HCT116 (cell line): ENCODE results near the gene CD207. TPM values are rescaled to one million over a fixed set of nuclear protein-coding genes. Genes with fewer than 3 reads are reported as not detected.

Source experiments
- ATAC-seq: fragments of 200-7000 bp; cut with Tn5 transposase; 2 replicates; pipeline ENCODE4 v1.9.1; 2020; ENCODE audit warnings: mild to moderate bottlenecking, moderate library complexity
- BruUV-seq: library from RNA; stranded (reverse); fragments of 400-500 nt; replicated peaks from 2 replicates; lab custom pipeline; 2021; lab: Mats Ljungman, UMichigan
- CTCF ChIA-PET: fragments of 300-600 bp; sonication (Branson Sonifier 250); formaldehyde crosslinking; loops from one replicate; lab custom pipeline; 2021; ENCODE audit warnings: antibody characterized with exemption; lab: Charles Lee
- POLR2A ChIA-PET: fragments of 300-600, 350-600 bp; sonication (Branson Sonifier 250); formaldehyde crosslinking; loops from one replicate; lab custom pipeline; 2021; ENCODE audit warnings: antibody characterized with exemption; lab: Charles Lee
- RAD21 ChIA-PET, 2 experiments: fragments of 300-600 bp; sonication (Branson Sonifier 250); formaldehyde crosslinking; loops; one replicate each; lab custom pipeline; 2023; ENCODE audit warnings: low total read pairs in 2 of 2; ENCODE audit not compliant: uncharacterized antibody in 2 of 2, unreplicated experiment in 2 of 2, low non-redundant PET in 1 of 2; lab: Charles Lee
- DNase-seq: peaks from one replicate; pipeline ENCODE4 v3.0.0-alpha.2; 2010; ENCODE audit warnings: low read depth, low spot score
- H2AFZ ChIP-seq: fragments of 200-600 bp; shearing (Covaris generic), sonication (generic); 2 replicates; pipeline ENCODE4 v1.6.1; 2017; ENCODE audit warnings: low read depth, mixed run types, mixed read lengths, antibody characterized with exemption, low read length; ENCODE audit not compliant: poor library complexity, severe bottlenecking
- H3K27ac ChIP-seq: 2 replicates; pipeline ENCODE4 v1.5.1; 2012; ENCODE audit warnings: low read depth, low read length
- H3K27me3 ChIP-seq: fragments of 200-600 bp; sonication (generic); 2 replicates; pipeline ENCODE4 v1.6.1; 2016; ENCODE audit warnings: mixed run types, low read length, mixed read lengths; ENCODE audit not compliant: insufficient read depth
- H3K36me3 ChIP-seq, 2 experiments: fragments of 200-500 bp in 1 of 2; fragments of 200-600 bp in 1 of 2; sonication (Bioruptor generic) in 1 of 2; sonication (generic) in 1 of 2; 2 replicates each; pipeline versions ENCODE4 v1.5.1 to v1.6.1; 2014 to 2016; ENCODE audit warnings: low read length in 2 of 2, inconsistent platforms in 1 of 2, mixed read lengths in 1 of 2, mixed run types in 1 of 2; ENCODE audit not compliant: insufficient read depth in 2 of 2, control insufficient read depth in 1 of 2
- H3K4me1 ChIP-seq, 2 experiments: fragments of 200-600 bp in 1 of 2; sonication (generic) in 1 of 2; 2 replicates each; pipeline versions ENCODE4 v1.5.1 to v1.6.1; 2012 to 2017; ENCODE audit warnings: low read length in 2 of 2, inconsistent platforms in 1 of 2, mild to moderate bottlenecking in 1 of 2, mixed read lengths in 1 of 2, mixed run types in 1 of 2, moderate library complexity in 1 of 2; ENCODE audit not compliant: insufficient read depth in 2 of 2, control insufficient read depth in 1 of 2
- H3K4me2 ChIP-seq: fragments of 200-600 bp; sonication (generic); 2 replicates; pipeline ENCODE4 v1.6.1; 2017; ENCODE audit warnings: mixed run types, low read length, mixed read lengths
- H3K4me3 ChIP-seq, 2 experiments: fragments of 200-600 bp in 1 of 2; sonication (generic) in 1 of 2; replicated peaks in 1 of 2; 2 replicates each; pipeline ENCODE4 v1.5.1; 2011 to 2016; ENCODE audit warnings: low read length in 2 of 2, control low read depth in 1 of 2, low read depth in 1 of 2, mild to moderate bottlenecking in 1 of 2, mixed read lengths in 1 of 2, mixed run types in 1 of 2
- H3K79me2 ChIP-seq: fragments of 200-600 bp; sonication (generic); 2 replicates; pipeline ENCODE4 v1.6.1; 2017; ENCODE audit warnings: mild to moderate bottlenecking, mixed run types, low read length, moderate library complexity, mixed read lengths; ENCODE audit not compliant: insufficient read depth
- H3K9ac ChIP-seq: fragments of 200-600 bp; sonication (generic); 2 replicates; pipeline ENCODE4 v1.6.1; 2016; ENCODE audit warnings: low read length, mixed read lengths
- H3K9me2 ChIP-seq: fragments of 200-600 bp; sonication (generic), shearing (Covaris generic); 2 replicates; pipeline ENCODE4 v1.6.1; 2017; ENCODE audit warnings: mixed run types, mild to moderate bottlenecking, moderate library complexity; ENCODE audit not compliant: insufficient read depth
- H3K9me3 ChIP-seq, 2 experiments: fragments of 200-500 bp in 1 of 2; fragments of 200-600 bp in 1 of 2; sonication (Bioruptor generic) in 1 of 2; sonication (generic) in 1 of 2; 2 replicates each; pipeline ENCODE4 v1.6.1; 2014 to 2017; ENCODE audit warnings: low read length in 2 of 2, mixed read lengths in 2 of 2, inconsistent platforms in 1 of 2, low read depth in 1 of 2, mild to moderate bottlenecking in 1 of 2, mixed run types in 1 of 2, moderate library complexity in 1 of 2; ENCODE audit not compliant: control insufficient read depth in 1 of 2, insufficient read depth in 1 of 2
- H4K20me1 ChIP-seq: fragments of 200-600 bp; sonication (generic), shearing (Covaris generic); 2 replicates; pipeline ENCODE4 v1.6.1; 2017; ENCODE audit warnings: mixed run types, mild to moderate bottlenecking, moderate library complexity; ENCODE audit not compliant: insufficient read depth
- CTCF ChIP-seq, 3 experiments: fragments of 200-600 bp in 1 of 3; sonication (generic) in 1 of 3; IDR thresholded peaks in 2 of 3; conservative IDR thresholded peaks in 1 of 3; 2 replicates each; pipeline ENCODE4 v1.5.1; 2012 to 2017; ENCODE audit warnings: low read depth in 2 of 3, low read length in 2 of 3, antibody characterized with exemption in 1 of 3, borderline replicate concordance in 1 of 3, control low read depth in 1 of 3, mild to moderate bottlenecking in 1 of 3, mixed read lengths in 1 of 3, mixed run types in 1 of 3, moderate library complexity in 1 of 3; ENCODE audit not compliant: insufficient read depth in 1 of 3
- JUND ChIP-seq: IDR thresholded peaks from 2 replicates; pipeline ENCODE4 v1.6.1; 2012
- RAD21 ChIP-seq: IDR thresholded peaks from 2 replicates; pipeline ENCODE4 v1.6.1; 2012; ENCODE audit warnings: low read depth, mild to moderate bottlenecking
- YY1 ChIP-seq: IDR thresholded peaks from 2 replicates; pipeline ENCODE4 v1.6.1; 2011; ENCODE audit warnings: low read length, low read depth, moderate library complexity, mild to moderate bottlenecking; ENCODE audit not compliant: insufficient replicate concordance; ENCODE audit errors: extremely low read depth
- intact Hi-C: fragments of 100-400 bp; cut with micrococcal nuclease; formaldehyde crosslinking; loops from 2 replicates; pipeline ENCODE4 v1.10.0; 2022
- total RNA-seq: library from RNA; stranded (reverse); gene quantifications from one replicate; pipeline ENCODE4 v1.2.1, GENCODE V29; 2021; ENCODE audit not compliant: unreplicated experiment

Gene CD207
- total RNA-seq, 1 experiment from 2014 or later, result not detected

DNA sequence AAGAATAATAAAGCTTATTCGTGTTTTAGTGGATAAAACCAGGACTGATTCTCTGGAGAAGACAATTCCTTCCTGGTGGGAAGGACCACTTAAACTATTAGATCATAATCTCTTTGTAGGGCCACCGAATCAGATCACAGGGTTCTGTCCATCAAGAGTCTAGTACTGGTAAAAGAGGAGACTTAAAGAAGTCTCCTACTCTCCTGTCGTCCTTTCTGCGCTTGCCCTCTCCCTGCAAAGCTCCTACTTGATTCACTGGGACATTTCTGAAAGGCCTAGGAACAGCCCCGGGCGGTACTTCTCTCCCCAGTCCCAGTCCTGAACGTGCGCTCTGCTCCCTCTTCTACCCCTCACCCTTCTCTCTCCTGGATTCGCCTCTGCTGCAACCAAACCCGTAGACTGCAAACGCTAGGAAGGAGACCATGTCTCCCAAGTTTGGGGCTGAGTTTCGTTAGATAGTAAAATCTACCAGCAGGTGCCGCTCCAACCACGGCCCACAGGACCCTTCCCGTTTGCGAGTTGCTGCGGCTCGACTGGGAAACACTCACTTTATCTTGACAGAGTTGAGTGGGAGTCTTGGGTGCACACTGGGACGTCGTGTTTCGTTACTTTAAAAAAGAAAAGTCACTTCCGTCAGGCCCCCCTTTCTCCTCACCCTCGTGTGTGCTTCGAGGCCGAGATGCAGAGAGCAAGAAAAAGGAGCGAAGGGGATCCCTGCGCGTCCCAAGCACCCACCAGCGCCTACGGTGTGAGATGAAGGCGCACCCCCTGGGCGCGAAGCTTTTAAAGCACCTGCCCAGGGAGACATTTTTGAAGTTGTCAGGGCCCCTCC is 46.1 kb downstream of the CD207 start:
- BruUV-seq, result no TSS peak
- ATAC-seq (peak; percentile 90), DNase-seq (peak; percentile 46)
- TF ChIP-seq YY1, result peak; percentile 30
- TF ChIP-seq RAD21, result peak; percentile 89
- no peak for TF ChIP-seq JUND
- TF ChIP-seq CTCF (IDR thresholded peaks at IDR 0.05 in 2 of 3, conservative IDR thresholded peaks at IDR 0.05 in 1 of 3; ENCODE audit: borderline replicate concordance in 1 of 3, insufficient read depth in 1 of 3, low read depth in 2 of 3, low read length in 2 of 3), result peak; percentile 77 to 84 (median 77)
- no peaks in the 10 kb centered on the region for H4K20me1 ChIP-seq
- no peaks in the 10 kb centered on the region for H3K79me2 ChIP-seq
- POLR2A ChIA-PET, result no interaction called here
- peak overlapping the region; percentile 3 to 42; a peak in 3 of 4 replicates for H3K4me3 ChIP-seq
- CTCF ChIA-PET, result interaction anchor here (0.8 to 1.3 kb wide), 8 partner anchors 11 to 281 kb away, joined by 3 to 14 read pairs (median 4); no protein-coding TSS in a partner anchor
- no peaks in the 10 kb centered on the region for H3K27me3 ChIP-seq
- no peaks in the 10 kb centered on the region for H3K9me3 ChIP-seq
- intact Hi-C loops, result loop anchor here (1.0 to 10.0 kb wide), 4 partner anchors 75 to 188 kb away; no protein-coding TSS in a partner anchor
- H2AFZ ChIP-seq, result peak overlapping the region; percentile 87
- H3K9ac ChIP-seq, result no peak overlapping the region
- H3K36me3 ChIP-seq, result no peaks in the 10 kb centered on the region
- RAD21 ChIA-PET, result interaction anchor here (0.6 to 0.9 kb wide), 3 partner anchors 49 to 159 kb away, joined by 3 read pairs; no protein-coding TSS in a partner anchor
- no peak overlapping the region for H3K27ac ChIP-seq
- no peaks in the 10 kb centered on the region for H3K9me2 ChIP-seq
- peaks cover 0 to 8% of the 10 kb centered on the region in 2 experiments; a peak in 2 of 4 replicates for H3K4me1 ChIP-seq
- H3K4me2 ChIP-seq, result peak overlapping the region; percentile 80
